ENCODE data around the gene TAX1BP3. TPM values are rescaled to one million over a fixed set of nuclear protein-coding genes. Genes with fewer than 3 reads are reported as not detected.
A peak's percentile ranks its signal among the peaks of the same experiment; 100 is the strongest.
"Not testable (repeated sequence)": the region's sequence is repeated elsewhere in the genome, so short reads cannot be mapped to it uniquely, and the experiment has no call there.

The TAX1BP3 gene
- total and polyA plus RNA-seq, 11 donors = 122 to 291 (median 177) TPM

DNA sequence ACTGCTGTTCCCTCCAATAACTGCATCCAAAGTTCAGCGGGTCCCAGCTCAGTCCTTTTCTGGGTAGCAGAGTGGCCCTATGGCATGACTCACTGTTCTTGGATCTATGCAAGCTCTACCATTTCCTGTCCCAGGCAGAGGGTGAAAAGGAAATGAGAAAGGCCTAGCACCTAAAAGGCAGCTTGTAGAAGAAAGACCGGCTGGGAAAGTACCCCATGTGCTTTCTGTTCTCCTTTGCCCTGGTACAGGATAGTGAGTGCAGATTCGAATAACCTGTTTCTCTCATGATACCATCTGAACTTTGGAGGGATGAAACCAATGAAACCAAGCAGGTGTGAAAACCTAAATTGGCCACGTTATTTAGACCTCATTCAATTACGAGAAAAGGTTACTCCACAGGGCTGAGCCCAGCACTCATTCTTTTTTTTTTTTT, 42.6 kb upstream of the TAX1BP3 start:
- Histone ChIP-seq H3K4me3 (no peak overlapping the region), H3K9me3 (no peaks in the 10 kb centered on the region), H3K27me3 (no peaks in the 10 kb centered on the region), H3K4me1 (peaks cover 0 to 38% (median 0%) of the 10 kb centered on the region in 12 donors), H3K27ac (peak overlapping the region in 1 of 12 donors; percentile 68), H3K36me3 (peaks cover 4 to 45% (median 33%) of the 10 kb centered on the region in 9 donors)
- 72 to 82% (median 75%) methylated on average over 5 of the region's 5 CpGs for WGBS, 4 donors
- ATAC-seq = peak in 3 of 4 donors; percentile 22 to 42 (median 36)
- TF ChIP-seq, protein P1, sequence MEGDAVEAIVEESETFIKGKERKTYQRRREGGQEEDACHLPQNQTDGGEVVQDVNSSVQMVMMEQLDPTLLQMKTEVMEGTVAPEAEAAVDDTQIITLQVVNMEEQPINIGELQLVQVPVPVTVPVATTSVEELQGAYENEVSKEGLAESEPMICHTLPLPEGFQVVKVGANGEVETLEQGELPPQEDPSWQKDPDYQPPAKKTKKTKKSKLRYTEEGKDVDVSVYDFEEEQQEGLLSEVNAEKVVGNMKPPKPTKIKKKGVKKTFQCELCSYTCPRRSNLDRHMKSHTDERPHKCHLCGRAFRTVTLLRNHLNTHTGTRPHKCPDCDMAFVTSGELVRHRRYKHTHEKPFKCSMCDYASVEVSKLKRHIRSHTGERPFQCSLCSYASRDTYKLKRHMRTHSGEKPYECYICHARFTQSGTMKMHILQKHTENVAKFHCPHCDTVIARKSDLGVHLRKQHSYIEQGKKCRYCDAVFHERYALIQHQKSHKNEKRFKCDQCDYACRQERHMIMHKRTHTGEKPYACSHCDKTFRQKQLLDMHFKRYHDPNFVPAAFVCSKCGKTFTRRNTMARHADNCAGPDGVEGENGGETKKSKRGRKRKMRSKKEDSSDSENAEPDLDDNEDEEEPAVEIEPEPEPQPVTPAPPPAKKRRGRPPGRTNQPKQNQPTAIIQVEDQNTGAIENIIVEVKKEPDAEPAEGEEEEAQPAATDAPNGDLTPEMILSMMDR (IDR thresholded peaks at IDR 0.05) = no peak
- no peak for TF ChIP-seq POLR2A (IDR thresholded peaks at IDR 0.05)
- intact Hi-C loops (cut with DNase I) = no loop called here
- no peak for DNase-seq

GRCh38 chr17:3708366-3708765, 40.0 kb upstream of the TAX1BP3 start:
- intact Hi-C loops (cut with DNase I) = no loop called here
- no peaks in the 10 kb centered on the region for H3K27me3 ChIP-seq
- H3K4me1 ChIP-seq = peaks cover 0 to 38% (median 0%) of the 10 kb centered on the region in 12 donors
- no peak overlapping the region for H3K27ac ChIP-seq
- DNase-seq = no peak
- TF ChIP-seq, protein P1 (IDR thresholded peaks at IDR 0.05) = no peak
- TF ChIP-seq POLR2A (IDR thresholded peaks at IDR 0.05) = no peak
- no peak overlapping the region for H3K4me3 ChIP-seq
- no peaks in the 10 kb centered on the region for H3K9me3 ChIP-seq
- WGBS, 4 donors = 63 to 75% (median 68%) methylated on average over 3 of the region's 3 CpGs
- H3K36me3 ChIP-seq = peaks cover 0 to 20% (median 11%) of the 10 kb centered on the region in 9 donors
- ATAC-seq = no peak

GRCh38 chr17:3705718-3705984, 37.3 kb upstream of the TAX1BP3 start:
- H3K36me3 ChIP-seq; DNase-seq; ATAC-seq; intact Hi-C loops (cut with DNase I); H3K27me3 ChIP-seq; H3K27ac ChIP-seq; H3K4me3 ChIP-seq; H3K9me3 ChIP-seq: not testable (repeated sequence)
- WGBS, 4 donors = 85 to 100% (median 96%) methylated on average over 1 of the region's 1 CpG
- peaks cover 0 to 13% (median 0%) of the 10 kb centered on the region in 12 donors for H3K4me1 ChIP-seq

DNA sequence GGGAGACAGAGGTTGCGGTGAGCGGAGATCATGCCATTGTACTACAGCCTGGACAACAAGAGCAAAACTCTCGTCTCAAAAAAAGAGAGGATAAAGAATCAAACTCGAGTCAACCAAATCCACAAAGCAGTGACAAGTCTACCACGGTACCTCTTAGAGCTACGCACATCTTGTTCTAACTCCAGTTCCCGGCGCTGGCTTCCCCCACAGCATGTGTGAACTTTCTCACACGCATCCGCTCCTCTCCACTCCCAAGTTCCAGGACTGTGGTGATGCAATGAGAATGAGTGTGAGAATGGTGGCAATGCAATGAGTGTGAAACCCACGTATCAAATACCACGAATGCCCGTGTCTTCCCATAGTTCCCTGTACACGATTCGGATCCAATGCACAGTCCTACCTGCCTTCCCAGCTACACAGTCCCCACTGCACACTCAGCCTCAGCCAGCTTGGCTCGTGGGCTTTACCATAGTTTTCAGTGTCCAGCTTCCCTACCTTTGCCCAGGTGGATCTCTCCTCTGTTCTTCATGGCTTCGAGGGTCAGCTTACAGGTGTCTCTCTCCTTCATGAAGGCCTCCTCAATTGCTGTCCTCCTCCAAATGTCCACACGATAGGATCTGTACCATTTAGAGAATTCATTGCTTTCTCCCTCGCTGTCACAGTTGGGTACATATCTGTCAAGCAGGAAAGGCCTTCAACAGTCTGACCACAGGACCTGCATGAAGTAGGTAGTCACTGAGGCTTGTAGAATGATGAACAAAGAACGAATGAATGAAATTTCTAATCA, 36.7 kb upstream of the TAX1BP3 start:
- TF ChIP-seq POLR2A (IDR thresholded peaks at IDR 0.05) = no peak
- TF ChIP-seq, protein P1 (IDR thresholded peaks at IDR 0.05) = no peak
- H3K4me3 ChIP-seq = no peak overlapping the region
- H3K36me3 ChIP-seq = no peaks in the 10 kb centered on the region
- H3K27ac ChIP-seq = no peak overlapping the region
- WGBS, 4 donors = 84 to 88% (median 85%) methylated on average over 20 of the region's 20 CpGs
- no peak for ATAC-seq
- DNase-seq = no peak
- no peaks in the 10 kb centered on the region for H3K9me3 ChIP-seq
- H3K4me1 ChIP-seq = peaks cover 0 to 10% (median 0%) of the 10 kb centered on the region in 12 donors
- intact Hi-C loops (cut with DNase I) = no loop called here
- H3K27me3 ChIP-seq = no peaks in the 10 kb centered on the region

DNA sequence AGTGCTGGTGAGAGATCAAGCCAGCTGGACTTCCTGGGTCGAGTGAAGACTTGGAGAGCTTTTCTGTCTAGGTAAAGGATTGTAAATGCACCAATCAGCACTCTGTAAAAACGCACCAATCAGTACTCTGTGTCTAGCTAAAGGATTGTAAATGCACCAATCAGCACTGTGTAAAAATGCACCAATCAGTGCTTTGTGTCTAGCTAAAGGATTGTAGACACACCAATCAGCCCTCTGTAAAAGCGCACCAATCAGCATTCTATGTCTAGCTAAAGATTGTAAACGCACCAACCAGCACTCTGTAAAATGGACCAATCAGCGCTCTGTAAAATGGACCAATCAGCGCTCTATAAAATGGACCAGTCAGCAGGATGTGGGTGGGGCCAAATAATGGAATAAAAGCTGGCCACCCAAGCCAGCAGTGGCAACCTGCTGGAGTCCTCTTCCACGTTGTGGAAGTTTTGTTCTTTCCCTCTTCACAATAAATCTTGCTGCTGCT, 33.7 kb upstream of the TAX1BP3 start:
- H3K4me1 ChIP-seq, ATAC-seq, H3K9me3 ChIP-seq, H3K36me3 ChIP-seq, H3K27ac ChIP-seq, H3K4me3 ChIP-seq, H3K27me3 ChIP-seq, DNase-seq: not testable (repeated sequence)
- intact Hi-C loops (cut with DNase I) = loop anchor here in 1 of 10 donors (2.0 kb wide), 1 partner anchor 31 kb away; no protein-coding TSS in a partner anchor
- 78 to 93% (median 85%) methylated on average over 7 of the region's 7 CpGs for WGBS, 4 donors

Data from heart left ventricle (tissue), 16 donors.